Measurements from ENCODE around the gene MBD3L2.
"Not testable (repeated sequence)": the region's sequence is repeated elsewhere in the genome, so short reads cannot be mapped to it uniquely, and the experiment has no call there.

MBD3L2 gene

DNA sequence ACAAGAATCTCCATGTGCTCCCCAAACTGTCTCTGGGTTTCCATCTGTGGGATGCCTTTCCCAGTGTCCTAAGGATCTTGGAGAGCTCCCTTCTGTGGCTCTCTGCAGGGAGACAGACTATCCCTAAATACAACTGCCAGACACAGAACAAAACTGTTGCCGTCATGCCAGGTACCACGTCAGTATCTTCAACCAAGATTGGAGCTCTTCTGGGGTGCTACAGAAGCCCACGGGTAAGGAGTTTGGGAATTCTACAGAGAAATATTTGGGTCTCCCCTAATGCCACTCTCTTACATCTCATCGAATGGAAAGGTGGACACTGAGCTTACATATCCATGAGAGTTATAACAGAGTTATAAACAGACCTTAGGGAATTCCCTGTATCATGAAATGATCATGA lies 14.2 kb downstream of the MBD3L2 start:
- peak in 1 of 3 experiments; percentile 22 for DNase-seq

DNA sequence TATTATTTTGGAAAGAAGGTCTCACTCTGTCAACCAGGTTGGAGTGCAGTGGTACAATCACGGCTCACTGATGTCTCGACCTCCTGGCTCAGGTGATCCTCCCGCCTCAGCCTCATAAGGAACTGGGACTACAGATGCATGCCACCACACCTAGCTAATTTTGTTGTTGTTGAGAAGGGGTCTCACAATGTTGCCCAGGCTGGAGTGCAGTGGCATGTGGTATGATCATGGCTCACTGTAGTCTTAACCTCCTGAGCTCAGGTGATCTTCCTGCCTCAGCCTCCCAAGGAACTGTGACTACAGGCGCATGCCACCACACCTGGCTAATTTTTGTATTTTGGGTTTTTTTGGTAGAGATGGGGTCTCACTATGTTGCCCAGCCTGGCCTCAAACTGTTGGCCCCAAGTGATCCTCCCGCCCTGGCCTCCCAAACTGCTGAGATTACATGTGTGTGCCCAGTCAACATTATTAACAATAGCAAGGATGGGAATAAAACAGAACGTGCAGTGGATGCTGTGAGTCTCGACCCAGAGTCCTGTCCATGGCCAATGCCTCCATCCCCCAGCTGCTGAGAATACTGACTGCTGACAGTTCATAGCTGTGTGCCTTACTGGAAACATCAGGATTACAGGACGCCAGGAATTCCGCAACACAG lies 14.8 kb downstream of the MBD3L2 start:
- no peak for DNase-seq

DNA sequence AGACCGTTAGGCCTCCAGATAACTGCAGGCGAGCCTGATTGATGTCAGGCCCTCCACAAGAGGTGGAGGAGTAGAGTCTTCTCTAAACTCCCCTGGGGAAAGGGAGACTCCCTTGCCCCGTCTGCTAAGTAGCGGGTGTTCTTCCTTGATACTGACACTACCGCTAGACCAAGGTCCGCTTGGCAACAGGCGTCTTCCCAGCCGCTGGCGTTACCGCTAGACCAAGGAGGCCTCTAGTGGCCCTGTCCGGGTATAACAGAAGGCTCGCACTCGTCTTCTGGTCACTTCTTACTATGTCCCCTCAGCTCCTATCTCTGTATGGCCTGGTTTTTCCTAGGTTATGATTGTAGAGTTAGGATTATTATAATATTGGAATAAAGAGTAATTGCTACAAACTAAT lies 18.0 kb downstream of the MBD3L2 start:
- not testable (repeated sequence) for DNase-seq

DNA sequence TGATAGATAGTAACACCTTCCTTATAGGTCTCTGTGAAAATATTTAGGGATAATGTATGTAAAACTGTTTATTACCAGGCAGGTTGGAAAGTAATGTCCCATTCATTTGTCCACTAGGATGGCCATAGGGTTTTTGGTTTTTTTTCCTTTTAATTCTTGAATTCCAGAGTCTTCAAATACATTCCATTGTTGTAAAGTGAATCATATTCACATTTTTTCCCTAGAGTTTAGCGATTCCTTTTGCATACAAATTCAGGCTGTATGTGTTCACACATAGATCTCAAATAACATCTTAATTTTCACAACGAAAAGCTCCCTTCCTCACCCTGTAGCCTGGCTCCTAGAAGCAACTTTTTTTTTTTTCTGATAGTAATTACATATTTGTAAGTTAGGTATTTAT lies 18.6 kb downstream of the MBD3L2 start:
- no peak for DNase-seq

DNA sequence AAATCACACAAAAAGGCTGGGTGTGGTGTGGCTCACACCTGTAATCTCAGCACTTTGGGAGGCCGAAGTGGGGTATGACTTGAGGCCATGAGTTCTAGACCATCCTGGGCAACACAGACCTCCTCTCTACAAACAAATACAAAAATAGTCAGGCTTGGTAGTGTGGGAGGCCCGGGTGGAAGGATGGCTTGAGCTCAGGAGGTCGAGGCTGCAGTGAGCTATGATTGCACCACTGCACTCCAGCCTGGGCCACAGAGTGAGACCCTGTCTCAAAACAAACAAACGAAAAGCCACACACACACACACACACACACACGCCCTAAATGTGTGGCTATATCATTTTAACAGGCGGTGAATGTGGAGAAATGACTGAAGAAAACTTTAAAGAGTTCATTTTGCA lies 19.5 kb downstream of the MBD3L2 start:
- no peak for DNase-seq

DNA sequence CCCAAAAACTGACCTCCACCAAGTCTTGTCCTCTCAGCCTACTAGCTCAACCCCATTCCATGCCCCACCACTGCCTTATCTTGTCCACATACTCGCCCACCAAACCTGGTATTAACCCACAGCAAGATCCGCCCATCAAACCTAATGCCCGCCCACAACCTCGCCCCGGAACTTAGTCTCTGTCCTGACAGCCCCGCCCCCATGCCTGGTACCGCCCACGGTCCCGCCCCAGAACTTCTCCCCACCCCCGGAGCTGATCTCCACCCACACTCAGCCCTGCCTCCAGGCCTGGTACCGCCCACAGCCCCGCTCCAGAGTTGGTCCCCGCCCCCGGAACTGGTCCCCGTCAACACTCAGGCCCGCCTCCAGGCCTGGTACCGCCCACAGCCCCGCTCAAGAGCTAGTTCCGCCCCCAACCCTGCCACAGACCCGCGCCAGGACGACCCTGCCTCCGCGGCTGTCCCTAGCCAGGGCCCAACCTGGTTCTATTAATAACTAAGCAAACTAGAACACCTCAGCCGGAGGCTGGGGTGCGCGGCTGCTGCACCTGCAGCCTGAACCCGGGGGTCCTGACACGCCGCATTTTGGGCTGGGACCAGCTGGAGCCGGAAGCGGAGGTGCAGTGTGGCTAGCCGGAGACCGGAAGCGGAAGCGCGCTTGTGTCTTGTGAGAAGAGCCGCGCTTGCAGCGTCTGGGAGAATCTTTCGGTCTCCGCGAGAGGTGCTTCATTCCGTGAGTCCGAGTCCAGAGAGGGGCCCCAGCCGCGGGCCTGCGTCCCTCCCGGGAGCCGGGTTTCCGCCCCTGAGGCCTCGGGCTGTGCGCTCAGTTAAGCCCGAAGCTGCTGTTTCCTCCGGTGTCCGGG lies 20.2 kb downstream of the MBD3L2 start, which contains the start of gene ZNF557:
Gene ZNF557 (plus strand): TSS at position 662 of the 862 bp plus-strand sequence. CDS start 5,372 bp downstream, outside the sequence.
- peak; percentile 89 to 98 (median 98) for DNase-seq

DNA sequence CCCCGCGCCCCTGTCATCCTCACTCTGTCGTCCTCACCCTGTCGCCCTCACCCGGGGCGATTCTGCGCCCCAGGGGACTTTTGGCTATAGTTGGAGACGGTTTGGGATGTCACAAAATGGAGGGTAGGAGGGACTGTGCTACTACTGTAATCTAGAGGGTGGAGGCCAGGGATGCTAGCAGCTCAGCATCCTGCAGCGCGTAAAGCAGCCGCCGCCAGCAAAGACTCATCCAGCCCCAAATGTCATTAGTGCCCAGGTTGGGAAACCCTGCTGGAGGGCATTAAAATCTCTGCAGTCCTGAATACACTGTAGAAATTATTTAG lies 20.7 kb downstream of the MBD3L2 start:
- no peak for DNase-seq

DNA sequence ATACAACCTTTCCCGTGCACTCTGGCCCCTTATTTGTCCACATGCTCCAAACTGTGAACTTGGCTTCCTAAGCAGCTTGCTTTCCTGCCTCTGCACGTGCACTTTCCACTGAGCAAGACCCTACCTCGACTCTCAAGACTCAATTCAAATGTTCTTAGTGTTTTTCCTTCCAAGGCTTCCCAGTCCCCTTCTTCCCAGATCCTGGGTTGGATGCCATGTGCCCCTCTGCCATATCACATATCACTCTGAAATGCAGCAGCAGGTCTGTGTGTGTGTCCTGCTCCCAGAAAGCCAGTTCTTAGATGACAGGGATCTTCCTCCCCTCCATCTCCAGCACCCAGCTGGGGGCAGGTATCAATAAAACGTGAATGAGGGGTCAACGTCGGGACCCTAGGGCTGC lies 23.4 kb downstream of the MBD3L2 start:
- no peak for DNase-seq

DNA sequence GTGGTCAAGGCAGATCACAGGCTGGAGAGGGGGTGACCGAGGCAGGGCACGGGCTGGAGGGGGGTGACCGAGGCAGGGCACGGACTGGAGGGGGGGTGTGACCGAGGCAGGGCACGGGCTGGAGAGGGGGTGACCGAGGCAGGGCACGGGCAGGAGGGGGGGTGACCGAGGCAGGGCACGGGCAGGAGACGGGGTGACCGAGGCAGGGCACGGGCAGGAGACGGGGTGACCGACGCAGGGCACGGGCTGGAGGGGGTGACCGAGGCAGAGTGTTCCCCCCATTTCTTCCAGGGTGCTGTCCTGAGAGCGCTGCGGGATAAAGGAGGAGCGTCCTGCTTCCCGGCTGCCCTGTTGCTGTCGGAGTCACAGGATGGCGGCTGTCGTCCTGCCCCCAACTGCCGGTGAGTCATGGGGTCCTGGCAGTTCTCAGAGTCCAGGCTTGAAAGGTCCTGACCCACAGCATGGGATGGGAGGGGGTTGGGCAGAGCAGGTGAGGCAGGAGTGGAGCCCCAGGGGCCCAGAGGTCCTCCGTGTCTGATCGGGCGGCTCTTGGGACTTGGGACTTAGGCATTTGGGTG lies 25.7 kb downstream of the MBD3L2 start:
- DNase-seq = no peak

DNA sequence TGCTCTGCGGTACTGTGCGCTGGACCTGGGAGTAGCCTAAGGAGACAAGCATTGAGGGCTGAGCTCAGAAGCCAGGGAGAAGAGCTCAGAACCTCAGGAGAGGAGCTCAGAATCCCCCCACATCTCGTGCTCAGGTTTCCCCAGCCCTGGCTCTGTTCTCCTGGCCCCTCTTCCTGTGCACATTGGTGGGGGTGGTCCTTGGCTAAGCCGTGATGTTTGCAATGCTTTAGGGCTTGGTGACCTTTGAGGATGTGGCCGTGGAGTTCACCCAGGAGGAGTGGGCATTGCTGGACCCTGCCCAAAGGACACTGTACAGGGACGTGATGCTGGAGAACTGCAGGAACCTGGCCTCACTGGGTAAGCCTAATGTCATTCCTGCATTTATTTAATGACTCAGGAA lies 27.0 kb downstream of the MBD3L2 start:
- no peak for DNase-seq

DNA sequence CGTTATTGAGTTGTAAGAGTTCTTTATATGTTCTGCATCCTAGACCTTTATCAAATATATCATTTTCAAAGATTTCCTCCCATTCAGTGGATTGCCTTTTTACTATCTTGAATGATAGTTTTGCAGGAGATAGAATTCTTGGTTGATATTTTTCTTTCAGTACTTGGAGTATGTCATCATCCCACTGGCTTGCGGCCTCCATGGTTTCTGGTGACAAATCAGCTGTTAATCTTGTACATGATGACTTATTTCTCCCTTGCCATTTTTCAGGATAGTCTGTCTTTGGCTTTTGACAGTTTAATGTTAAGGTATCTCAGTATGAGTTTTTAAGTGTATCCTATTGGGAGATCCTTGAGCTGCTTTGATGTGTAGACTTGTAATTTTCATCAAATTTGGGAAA lies 28.9 kb downstream of the MBD3L2 start:
- DNase-seq = no peak

DNA sequence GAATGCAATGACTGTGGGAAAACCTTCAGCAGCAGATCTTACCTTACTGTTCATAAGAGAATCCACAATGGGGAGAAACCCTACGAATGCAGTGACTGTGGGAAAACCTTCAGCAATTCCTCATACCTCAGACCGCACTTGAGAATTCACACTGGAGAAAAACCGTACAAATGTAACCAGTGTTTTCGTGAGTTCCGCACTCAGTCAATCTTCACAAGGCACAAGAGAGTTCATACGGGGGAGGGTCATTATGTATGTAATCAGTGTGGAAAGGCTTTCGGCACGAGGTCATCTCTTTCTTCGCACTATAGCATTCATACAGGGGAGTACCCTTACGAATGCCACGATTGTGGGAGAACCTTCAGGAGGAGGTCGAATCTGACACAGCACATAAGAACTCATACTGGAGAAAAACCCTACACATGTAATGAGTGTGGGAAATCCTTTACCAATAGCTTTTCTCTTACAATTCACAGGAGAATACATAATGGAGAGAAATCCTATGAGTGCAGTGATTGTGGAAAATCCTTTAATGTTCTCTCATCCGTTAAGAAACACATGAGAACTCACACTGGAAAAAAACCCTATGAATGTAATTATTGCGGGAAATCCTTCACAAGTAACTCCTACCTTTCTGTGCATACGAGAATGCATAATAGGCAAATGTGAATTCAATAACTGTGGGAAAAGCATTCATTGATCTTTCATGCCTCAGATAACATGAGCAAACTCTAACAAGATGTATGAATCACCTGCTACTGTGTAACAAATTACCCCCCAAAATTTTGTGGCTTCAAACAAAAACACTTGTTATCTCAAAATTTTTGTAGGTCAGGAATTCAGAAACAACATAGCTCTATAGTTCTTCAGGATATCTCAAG lies 34.2 kb downstream of the MBD3L2 start:
- peak in 1 of 3 experiments; percentile 49 for DNase-seq

DNA sequence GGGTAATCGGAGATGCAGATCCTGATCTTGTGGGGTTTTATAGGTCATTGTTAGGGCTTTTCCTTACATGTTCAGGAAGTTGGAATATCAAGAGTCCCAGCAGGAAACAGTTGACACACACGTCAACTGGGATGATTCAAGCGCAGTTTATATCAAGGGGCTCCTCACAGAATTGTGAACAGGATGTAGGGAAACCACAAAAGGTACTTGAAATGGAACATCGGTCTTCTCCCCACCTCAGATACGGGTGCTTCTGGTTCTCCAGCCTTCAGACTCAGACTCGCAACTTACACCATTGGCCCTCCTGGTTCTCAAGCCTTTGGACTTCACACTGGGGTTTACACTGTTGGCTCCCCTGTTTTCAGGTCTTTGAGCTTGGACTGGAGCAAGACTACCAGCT lies 39.9 kb downstream of the MBD3L2 start:
- DNase-seq = no peak

DNA sequence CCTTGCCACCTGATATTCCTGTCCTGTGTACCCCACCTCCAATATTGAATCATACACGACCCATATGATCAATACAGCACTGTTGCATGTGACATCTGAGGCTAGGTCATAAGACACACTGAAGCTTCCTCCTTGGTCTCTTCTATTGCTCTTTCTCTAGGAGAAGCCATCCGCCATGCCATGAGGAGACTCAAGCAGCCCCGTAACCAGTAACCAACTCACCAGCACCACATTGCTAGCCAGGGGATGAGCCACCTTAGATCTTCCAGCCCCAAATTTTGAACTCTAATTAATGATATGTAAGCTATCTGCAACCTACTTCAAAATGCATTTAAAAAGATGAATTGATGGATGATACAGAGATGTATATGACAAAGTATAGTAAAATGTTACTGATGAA lies 49.0 kb downstream of the MBD3L2 start:
- DNase-seq = no peak

DNA sequence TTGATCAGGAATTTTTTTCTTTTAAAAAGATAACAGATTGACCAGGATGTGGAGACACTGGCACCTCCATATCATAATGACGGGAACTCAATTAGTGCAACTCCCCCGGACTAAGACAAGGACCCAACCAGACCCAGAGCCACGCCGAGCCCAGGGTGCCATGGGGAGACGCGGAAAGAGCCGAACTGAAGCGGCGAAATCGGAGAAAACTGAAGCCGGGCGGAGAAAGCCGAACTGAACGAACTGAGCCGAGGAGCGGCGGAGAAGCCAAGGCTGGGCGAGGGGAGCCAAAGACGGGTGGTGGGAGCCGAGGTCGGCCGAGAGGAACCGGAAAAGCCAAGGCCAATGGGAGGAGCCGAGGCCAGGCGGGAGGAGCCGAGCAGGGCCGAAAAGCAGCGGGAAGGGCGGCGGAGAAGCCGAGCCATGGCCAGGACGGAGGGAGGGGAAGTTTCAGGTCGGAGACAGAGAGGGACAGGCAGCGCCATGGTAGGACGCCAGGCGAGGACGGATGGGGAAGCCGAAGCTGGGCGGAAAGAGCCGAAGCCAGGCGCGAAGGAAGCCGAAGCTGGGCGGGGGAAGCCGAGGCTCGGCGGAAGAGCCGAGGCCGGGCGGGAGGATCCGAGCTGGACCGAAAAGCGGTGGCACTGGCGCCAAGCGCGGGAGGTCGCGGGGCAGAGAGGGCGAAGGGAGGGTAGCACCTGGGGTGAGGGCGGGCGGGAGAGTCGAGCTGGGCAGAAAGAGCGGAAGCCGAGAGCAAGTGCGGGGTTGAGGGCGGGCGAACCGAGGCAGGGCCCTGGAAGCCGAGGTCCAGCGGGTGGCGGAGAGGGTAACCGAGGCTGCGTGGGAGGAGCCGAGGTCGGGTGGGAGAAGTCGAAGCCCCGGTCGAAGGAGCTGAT lies 49.8 kb downstream of the MBD3L2 start:
- peak; percentile 81 to 99 (median 97) for DNase-seq

DNA sequence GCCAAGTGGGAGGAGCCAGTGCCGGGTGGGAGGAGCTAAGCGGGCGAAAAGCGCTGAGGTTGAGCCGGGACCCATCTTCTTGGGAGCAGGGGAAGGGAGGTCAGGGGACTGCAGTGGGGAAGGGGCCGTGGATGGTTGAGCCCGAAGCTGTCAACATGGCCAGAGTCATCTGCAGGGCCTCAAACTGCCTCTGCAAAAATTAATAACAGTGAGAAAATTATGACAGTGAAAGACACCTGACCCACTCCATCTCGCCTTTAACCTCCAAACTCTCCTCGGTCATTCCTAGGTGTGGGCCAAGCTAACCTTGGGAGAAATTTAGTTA lies 50.4 kb downstream of the MBD3L2 start:
- DNase-seq = no peak

Data from NCI-H1417 (cell line).